ENCODE measurements around the gene TSSK2.
A peak's percentile ranks its signal among the peaks of the same experiment; 100 is the strongest.

TSSK2 gene

GRCh38 chr22:19086417-19086816 is 44.7 kb upstream of the TSSK2 start:
- Histone ChIP-seq H3F3A (ENCODE audit: insufficient read depth, low read length) (no peaks in the 10 kb centered on the region), H3K4me1 (ENCODE audit: insufficient read depth, low read length, severe bottlenecking) (peaks cover 16% of the 10 kb centered on the region), H3K4me2 (ENCODE audit: low read length) (no peak overlapping the region), H3K36me3 (ENCODE audit: insufficient read depth, low read length) (peaks cover 15% of the 10 kb centered on the region; the same call in 1 of the 2 replicates), H3K4me3 (ENCODE audit: low read depth, low read length, poor library complexity, severe bottlenecking) (no peak overlapping the region), H3K27me3 (ENCODE audit: insufficient read depth, low read length) (no peaks in the 10 kb centered on the region), H4K20me1 (ENCODE audit: insufficient read depth, low read length) (no peaks in the 10 kb centered on the region), H3K27ac (ENCODE audit: low read depth, low read length, poor library complexity, severe bottlenecking) (peak overlapping the region; percentile 58), H3K79me2 (ENCODE audit: insufficient read depth, low read length) (no peaks in the 10 kb centered on the region), H3K9ac (ENCODE audit: low read length) (no peak overlapping the region), H3K9me3 (ENCODE audit: low read length) (no peaks in the 10 kb centered on the region), H3K9me2 (ENCODE audit: low read depth, low read length) (no peaks in the 10 kb centered on the region), H2AFZ (ENCODE audit: low read length) (no peak overlapping the region)
- TF ChIP-seq CTCF (IDR thresholded peaks at IDR 0.05; ENCODE audit: low read length) (no peak; the same call in 1 of the 2 replicates), EZH2 (IDR thresholded peaks at IDR 0.05; ENCODE audit: borderline replicate concordance, low read length) (no peak)

DNA sequence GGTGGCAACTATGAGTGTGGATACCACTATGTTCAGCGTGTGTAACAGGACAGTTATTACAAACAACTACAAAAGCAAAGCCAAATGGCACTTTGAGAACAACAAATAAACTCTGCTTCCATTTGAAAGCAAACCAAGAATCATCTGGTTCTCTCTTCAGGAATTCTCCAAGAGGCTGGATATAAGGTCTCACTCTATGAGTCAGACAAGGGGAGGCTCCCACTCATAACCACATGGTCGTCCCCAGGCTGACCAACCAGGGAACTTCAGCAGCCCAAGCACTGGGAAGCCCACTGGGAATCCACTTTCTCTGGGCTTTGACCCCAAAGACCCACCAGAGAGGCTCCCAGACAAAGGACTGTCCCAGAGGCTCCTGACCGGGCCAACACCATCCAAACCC is 44.2 kb upstream of the TSSK2 start:
- Histone ChIP-seq H3K4me2 (ENCODE audit: low read length) (no peak overlapping the region), H3K9me2 (ENCODE audit: low read depth, low read length) (no peaks in the 10 kb centered on the region), H3K4me1 (ENCODE audit: insufficient read depth, low read length, severe bottlenecking) (peaks cover 16% of the 10 kb centered on the region), H3K36me3 (ENCODE audit: insufficient read depth, low read length) (peaks cover 10% of the 10 kb centered on the region; the same call in 1 of the 2 replicates), H3K9me3 (ENCODE audit: low read length) (no peaks in the 10 kb centered on the region), H4K20me1 (ENCODE audit: insufficient read depth, low read length) (no peaks in the 10 kb centered on the region), H3K27ac (ENCODE audit: low read depth, low read length, poor library complexity, severe bottlenecking) (no peak overlapping the region), H3F3A (ENCODE audit: insufficient read depth, low read length) (no peaks in the 10 kb centered on the region), H3K27me3 (ENCODE audit: insufficient read depth, low read length) (no peaks in the 10 kb centered on the region), H3K9ac (ENCODE audit: low read length) (no peak overlapping the region), H3K79me2 (ENCODE audit: insufficient read depth, low read length) (no peaks in the 10 kb centered on the region), H3K4me3 (ENCODE audit: low read depth, low read length, poor library complexity, severe bottlenecking) (no peak overlapping the region), H2AFZ (ENCODE audit: low read length) (no peak overlapping the region)
- TF ChIP-seq EZH2 (IDR thresholded peaks at IDR 0.05; ENCODE audit: borderline replicate concordance, low read length): no peak
- TF ChIP-seq CTCF (IDR thresholded peaks at IDR 0.05; ENCODE audit: low read length): no peak

- Histone ChIP-seq H3K79me2 (ENCODE audit: insufficient read depth, low read length) (no peaks in the 10 kb centered on the region), H3K4me1 (ENCODE audit: insufficient read depth, low read length, severe bottlenecking) (peaks cover 16% of the 10 kb centered on the region), H2AFZ (ENCODE audit: low read length) (no peak overlapping the region), H3K9ac (ENCODE audit: low read length) (no peak overlapping the region), H3K27ac (ENCODE audit: low read depth, low read length, poor library complexity, severe bottlenecking) (no peak overlapping the region), H3K9me2 (ENCODE audit: low read depth, low read length) (no peaks in the 10 kb centered on the region), H3K27me3 (ENCODE audit: insufficient read depth, low read length) (no peaks in the 10 kb centered on the region), H3F3A (ENCODE audit: insufficient read depth, low read length) (no peaks in the 10 kb centered on the region), H4K20me1 (ENCODE audit: insufficient read depth, low read length) (no peaks in the 10 kb centered on the region), H3K4me3 (ENCODE audit: low read depth, low read length, poor library complexity, severe bottlenecking) (no peak overlapping the region), H3K36me3 (ENCODE audit: insufficient read depth, low read length) (peaks cover 10% of the 10 kb centered on the region; the same call in 1 of the 2 replicates), H3K9me3 (ENCODE audit: low read length) (no peaks in the 10 kb centered on the region), H3K4me2 (ENCODE audit: low read length) (no peak overlapping the region)
- TF ChIP-seq CTCF (IDR thresholded peaks at IDR 0.05; ENCODE audit: low read length) (no peak), EZH2 (IDR thresholded peaks at IDR 0.05; ENCODE audit: borderline replicate concordance, low read length) (no peak)
These were observed 42.1 kb upstream of the TSSK2 start for GRCh38 chr22:19088866-19089595.

All from OCI-LY1 (cell line).